Common myeloid progenitor, CD34-positive (primary cell): Measurements from ENCODE around the gene SORBS1.

Source experiments
- CTCF ChIA-PET: fragments of 350-600 bp; sonication (Branson Sonifier 250); formaldehyde crosslinking; loops from one replicate; lab custom pipeline; 2021; ENCODE audit warnings: antibody characterized with exemption; lab: Charles Lee
- POLR2A ChIA-PET: fragments of 350-600 bp; sonication (Branson Sonifier 250); formaldehyde crosslinking; loops from one replicate; lab custom pipeline; 2021; ENCODE audit warnings: antibody characterized with exemption; lab: Charles Lee
- DNase-seq, 3 donors: peaks; one replicate each; pipeline versions ENCODE4 v3.0.0 to v3.0.0-alpha.2; 2013
- H3K27ac ChIP-seq, 2 experiments: 1 replicate in 1 of 2; 2 replicates in 1 of 2; pipeline ENCODE4 v1.7.0; 2013; ENCODE audit warnings: inconsistent platforms in 2 of 2, low read length in 2 of 2, mild to moderate bottlenecking in 2 of 2, low read depth in 1 of 2, moderate library complexity in 1 of 2; ENCODE audit not compliant: severe bottlenecking in 2 of 2, insufficient read depth in 1 of 2, poor library complexity in 1 of 2
- H3K27me3 ChIP-seq, 5 experiments: replicated peaks in 2 of 5; 1 replicate in 3 of 5; 2 replicates in 2 of 5; pipeline versions ENCODE4 v1.6.1 to v1.7.0; 2013; ENCODE audit warnings: low read length in 4 of 5, mild to moderate bottlenecking in 2 of 5, moderate library complexity in 2 of 5, inconsistent platforms in 1 of 5; ENCODE audit not compliant: insufficient read depth in 5 of 5, control insufficient read depth in 4 of 5
- H3K36me3 ChIP-seq, 4 experiments: 1 replicate in 2 of 4; 2 replicates in 2 of 4; pipeline versions ENCODE4 v1.6.1 to v1.7.0; 2013; ENCODE audit warnings: low read length in 3 of 4, control low read depth in 1 of 4, mild to moderate bottlenecking in 1 of 4; ENCODE audit not compliant: control insufficient read depth in 4 of 4, insufficient read depth in 4 of 4
- H3K4me1 ChIP-seq, 4 experiments: 1 replicate in 3 of 4; 2 replicates in 1 of 4; pipeline versions ENCODE4 v1.6.1 to v1.7.1; 2013; ENCODE audit warnings: low read length in 3 of 4, mild to moderate bottlenecking in 3 of 4, control low read depth in 1 of 4, inconsistent platforms in 1 of 4, moderate library complexity in 1 of 4; ENCODE audit not compliant: control insufficient read depth in 4 of 4, insufficient read depth in 4 of 4; ENCODE audit errors: control extremely low read depth in 1 of 4
- H3K4me3 ChIP-seq, 7 experiments: 1 replicate in 4 of 7; 2 replicates in 3 of 7; pipeline versions ENCODE4 v1.5.1 to v1.7.0; 2013; ENCODE audit warnings: mild to moderate bottlenecking in 7 of 7, low read length in 6 of 7, moderate library complexity in 6 of 7, inconsistent platforms in 2 of 7, low read depth in 2 of 7, control low read depth in 1 of 7; ENCODE audit not compliant: insufficient read depth in 4 of 7, control insufficient read depth in 1 of 7; ENCODE audit errors: extremely low read depth in 1 of 7
- H3K9me3 ChIP-seq, 5 experiments: 1 replicate in 4 of 5; 2 replicates in 1 of 5; pipeline versions ENCODE4 v1.6.1 to v1.7.1; 2013; ENCODE audit warnings: low read length in 4 of 5, mild to moderate bottlenecking in 2 of 5, inconsistent platforms in 1 of 5, low read depth in 1 of 5, moderate library complexity in 1 of 5; ENCODE audit not compliant: control insufficient read depth in 4 of 5, insufficient read depth in 2 of 5; ENCODE audit errors: control extremely low read depth in 1 of 5
- WGBS: methylation state at CpG from one replicate; pipeline ENCODE4 v1.1.5; 2013; ENCODE audit not compliant: insufficient coverage; 5-methylcytosine and 5-hydroxymethylcytosine counted together

SORBS1 gene

DNA sequence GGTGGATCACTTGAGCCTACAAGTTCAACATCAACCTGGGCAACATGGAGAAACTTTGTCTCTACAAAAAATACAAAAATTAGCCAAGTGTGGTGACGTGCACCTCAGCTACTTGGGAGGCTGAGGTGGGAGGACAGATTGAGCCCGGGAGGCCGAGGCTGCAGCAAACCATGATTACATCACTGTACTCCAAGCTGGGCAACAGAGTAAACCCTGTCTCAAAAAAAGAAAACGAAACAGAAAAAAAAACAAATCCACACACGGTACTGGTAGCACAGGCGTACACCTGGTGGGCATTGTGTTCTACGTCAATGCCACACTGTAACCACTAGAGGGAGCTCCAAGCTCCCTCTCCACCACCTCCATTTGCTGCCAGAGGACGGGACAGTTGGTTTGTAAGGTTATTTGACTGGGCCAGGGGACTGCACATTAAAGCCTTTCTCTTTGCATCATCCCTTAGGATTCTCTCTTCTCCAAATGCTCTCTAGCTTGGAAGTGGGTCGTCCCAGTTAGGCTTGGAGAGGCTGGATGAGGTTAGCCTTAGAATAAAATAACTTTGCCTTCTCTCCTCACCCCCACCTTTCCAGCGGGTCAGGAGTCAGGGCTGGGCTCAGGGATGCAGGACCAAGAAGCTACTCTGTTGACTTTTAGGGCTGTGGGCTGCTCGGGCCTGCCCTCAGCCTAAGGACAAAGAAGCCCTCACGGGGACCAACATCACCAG lies 130.8 kb downstream of the SORBS1 start:
- ChIA-PET POLR2A (interaction anchor here (0.6 kb wide), 1 partner anchor 173 kb away, joined by 3 read pairs; no protein-coding TSS in a partner anchor), CTCF (interaction anchor here (0.6 to 5.4 kb wide), 33 partner anchors 10 to 440 kb away, joined by 3 to 93 read pairs (median 4); no protein-coding TSS in a partner anchor)
- Histone ChIP-seq H3K4me3 (no peak overlapping the region), H3K27me3 (no peaks in the 10 kb centered on the region), H3K4me1 (peaks cover 0 to 8% (median 1%) of the 10 kb centered on the region in 4 experiments), H3K9me3 (no peaks in the 10 kb centered on the region), H3K36me3 (no peaks in the 10 kb centered on the region), H3K27ac (no peak overlapping the region)
- WGBS: 63% methylated on average over 4 of the region's 12 CpGs
- peak; percentile 49 to 79 (median 76) for DNase-seq

DNA sequence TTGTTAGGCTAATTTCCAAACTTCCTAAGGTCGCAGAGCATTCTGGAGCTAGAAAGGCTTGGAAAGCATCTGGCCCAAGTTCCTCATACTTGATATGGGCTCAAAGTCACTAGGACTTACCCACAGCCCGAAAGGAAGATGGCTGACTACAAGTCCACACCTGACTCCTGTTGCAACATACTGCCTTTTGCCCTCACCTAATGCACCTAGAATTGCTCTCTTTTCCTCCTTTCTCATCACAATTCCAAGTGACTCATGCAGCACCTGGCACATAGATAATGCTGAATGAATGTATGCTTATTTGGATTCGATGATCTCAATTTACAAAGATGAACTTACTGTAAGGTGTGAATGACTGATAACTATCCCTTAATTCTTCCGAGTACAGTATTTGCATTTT lies 131.5 kb downstream of the SORBS1 start:
- Histone ChIP-seq H3K27ac (no peak overlapping the region), H3K9me3 (no peaks in the 10 kb centered on the region), H3K4me3 (no peak overlapping the region), H3K36me3 (no peaks in the 10 kb centered on the region), H3K4me1 (peaks cover 0 to 8% (median 1%) of the 10 kb centered on the region in 4 experiments), H3K27me3 (no peaks in the 10 kb centered on the region)
- CTCF ChIA-PET: interaction anchor here (1.2 to 5.4 kb wide), 19 partner anchors 9 to 203 kb away, joined by 3 to 93 read pairs (median 7); no protein-coding TSS in a partner anchor
- POLR2A ChIA-PET: no interaction called here
- no peak for DNase-seq
- 96% methylated on average over 3 of the region's 4 CpGs for WGBS

DNA sequence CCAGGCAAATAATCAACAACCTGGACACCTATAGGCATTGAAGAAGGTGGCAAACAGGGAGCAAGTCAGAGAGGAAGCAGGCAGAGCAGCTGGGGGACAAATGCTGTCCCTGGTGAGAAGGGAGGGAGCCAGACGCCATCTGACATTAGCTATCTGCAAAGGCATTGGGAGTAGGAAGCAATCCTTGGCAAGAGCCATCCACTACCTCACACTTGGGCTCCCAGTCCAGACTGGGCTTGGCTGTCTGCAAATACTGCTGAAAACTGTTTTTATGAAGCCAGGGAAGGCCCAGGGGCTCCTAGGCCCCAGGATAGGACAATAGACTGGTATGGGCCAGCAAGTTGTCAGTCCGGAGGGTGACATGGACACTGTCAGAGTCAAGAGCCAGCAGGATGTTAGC lies 132.5 kb downstream of the SORBS1 start:
- Histone ChIP-seq H3K4me1 (peaks cover 0 to 8% (median 1%) of the 10 kb centered on the region in 4 experiments), H3K27ac (no peak overlapping the region), H3K27me3 (no peaks in the 10 kb centered on the region), H3K36me3 (no peaks in the 10 kb centered on the region), H3K9me3 (no peaks in the 10 kb centered on the region), H3K4me3 (no peak overlapping the region)
- CTCF ChIA-PET: interaction anchor here (1.1 to 5.4 kb wide), 7 partner anchors 8 to 180 kb away, joined by 3 to 93 read pairs (median 22); no protein-coding TSS in a partner anchor
- POLR2A ChIA-PET: no interaction called here
- WGBS: 100% methylated on average over 2 of the region's 2 CpGs
- DNase-seq: no peak

DNA sequence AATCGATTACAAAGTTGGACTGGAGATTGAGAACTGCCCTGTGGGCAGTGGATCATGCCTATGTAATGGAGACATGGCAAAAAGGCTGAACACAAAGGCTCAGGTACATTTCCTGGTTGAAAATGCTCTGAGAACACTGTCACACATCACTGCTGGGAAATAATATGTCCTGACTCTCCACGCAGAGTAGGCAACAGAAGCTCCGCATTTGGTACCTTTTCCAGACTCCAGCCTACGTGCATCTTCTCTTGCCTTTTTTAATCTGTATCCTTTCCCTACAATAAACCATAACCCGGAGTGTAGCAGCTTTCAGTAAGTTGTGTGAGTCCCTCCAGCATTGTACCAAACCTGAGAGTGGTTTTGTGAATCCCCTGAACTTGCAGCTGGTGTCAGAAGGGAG lies 134.7 kb downstream of the SORBS1 start:
- Histone ChIP-seq H3K4me1 (peaks cover 0 to 8% (median 1%) of the 10 kb centered on the region in 4 experiments), H3K27ac (no peak overlapping the region), H3K9me3 (no peaks in the 10 kb centered on the region), H3K27me3 (no peaks in the 10 kb centered on the region), H3K4me3 (no peak overlapping the region), H3K36me3 (no peaks in the 10 kb centered on the region)
- no peak for DNase-seq
- 97% methylated on average over 3 of the region's 5 CpGs for WGBS
- POLR2A ChIA-PET: no interaction called here
- CTCF ChIA-PET: interaction anchor here (1.4 to 2.5 kb wide), 6 partner anchors 12 to 178 kb away, joined by 4 to 18 read pairs (median 9); no protein-coding TSS in a partner anchor

DNA sequence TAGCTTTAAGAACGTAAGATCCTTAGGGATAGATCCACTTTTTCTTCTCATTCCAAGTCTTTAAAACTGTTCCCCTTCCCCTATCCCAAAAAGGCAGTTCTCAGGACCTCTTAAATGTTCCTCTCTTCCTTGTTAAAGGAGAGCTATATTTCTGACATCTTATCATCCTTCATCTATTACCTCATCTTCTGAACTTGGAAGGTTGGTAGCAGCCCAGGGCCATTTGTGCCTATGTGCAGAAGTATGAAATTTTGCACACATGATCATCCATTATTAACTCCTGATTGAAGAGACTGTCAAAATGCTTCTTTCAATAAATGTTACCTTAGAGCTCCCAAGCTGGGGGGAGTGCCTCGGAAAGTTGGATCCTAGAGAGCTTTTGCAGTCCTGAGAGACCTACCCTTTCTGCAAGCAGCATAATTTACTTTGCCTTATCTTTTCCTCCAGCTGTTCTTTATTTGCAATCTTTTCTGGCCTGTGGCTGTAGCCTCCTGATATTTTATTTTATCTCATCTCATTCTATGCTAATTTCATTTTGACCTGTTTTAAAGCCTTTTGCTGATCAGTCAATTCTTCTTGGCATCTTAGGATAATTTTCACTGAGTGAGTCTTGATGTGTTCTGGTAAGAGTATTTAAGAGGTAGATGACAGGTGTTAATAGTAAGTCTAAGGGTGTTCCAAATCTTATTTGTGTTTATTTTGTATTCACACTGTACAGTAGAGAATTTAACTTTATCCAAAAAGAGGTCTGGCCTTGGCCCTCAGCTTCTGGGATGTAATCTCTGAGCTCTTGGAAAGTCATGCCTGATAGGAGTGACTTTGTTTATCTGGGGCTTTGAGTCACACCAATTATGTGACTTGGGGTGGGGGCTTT lies 135.3 kb downstream of the SORBS1 start:
- DNase-seq: peak; percentile 19 to 62 (median 42)
- ChIA-PET POLR2A (no interaction called here), CTCF (interaction anchor here (0.6 to 2.5 kb wide), 8 partner anchors 13 to 179 kb away, joined by 3 to 18 read pairs (median 7); no protein-coding TSS in a partner anchor)
- Histone ChIP-seq H3K9me3 (no peaks in the 10 kb centered on the region), H3K4me1 (peaks cover 0 to 8% (median 1%) of the 10 kb centered on the region in 4 experiments), H3K27ac (no peak overlapping the region), H3K36me3 (no peaks in the 10 kb centered on the region), H3K4me3 (no peak overlapping the region), H3K27me3 (peaks cover 0 to 1% (median 0%) of the 10 kb centered on the region in 5 experiments)
- WGBS: 58% methylated on average over 2 of the region's 2 CpGs

DNA sequence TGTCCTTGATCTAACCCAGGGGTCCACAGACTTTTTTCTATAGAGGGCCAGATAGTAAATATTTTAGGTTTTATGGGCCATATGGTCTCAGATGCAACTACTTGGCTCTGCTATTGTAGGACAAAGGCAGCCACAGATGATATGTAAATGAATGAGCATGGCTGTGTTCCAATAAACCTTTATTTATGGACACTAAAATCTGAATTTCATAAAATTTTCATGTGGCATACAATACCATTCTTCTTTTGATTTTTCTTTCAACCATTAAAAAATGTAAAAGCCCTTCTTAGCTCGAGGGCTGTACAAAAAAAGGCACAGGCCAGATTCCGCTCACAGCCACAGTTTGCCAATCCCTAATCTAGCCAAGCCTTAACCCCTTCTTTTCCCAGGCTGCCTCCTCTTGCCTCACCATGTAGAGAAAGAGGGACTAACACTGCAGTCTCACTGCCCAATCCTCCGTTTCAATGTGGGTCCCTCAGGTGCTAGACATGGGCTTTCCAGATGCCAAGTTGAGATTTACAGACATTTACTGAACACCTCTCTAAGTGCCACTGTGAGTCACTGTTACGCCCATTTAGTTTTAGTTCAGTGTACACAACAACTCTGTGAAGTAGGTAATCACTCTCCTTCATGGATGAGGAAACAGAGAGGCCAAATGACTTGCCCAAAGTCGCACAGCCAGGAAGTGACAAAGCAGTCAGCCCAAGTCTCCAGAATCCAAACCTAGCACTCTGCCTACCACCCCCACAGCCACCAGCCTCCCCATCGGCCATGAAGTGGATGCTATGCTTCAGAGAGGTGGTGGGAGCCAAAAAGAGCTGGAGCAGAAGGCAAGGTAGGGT lies 137.8 kb downstream of the SORBS1 start:
- Histone ChIP-seq H3K27me3 (peaks cover 0 to 3% (median 0%) of the 10 kb centered on the region in 5 experiments), H3K27ac (no peak overlapping the region), H3K36me3 (no peaks in the 10 kb centered on the region), H3K4me1 (peaks cover 0 to 8% (median 1%) of the 10 kb centered on the region in 4 experiments), H3K9me3 (no peaks in the 10 kb centered on the region), H3K4me3 (no peak overlapping the region)
- POLR2A ChIA-PET: no interaction called here
- 98% methylated on average over 4 of the region's 6 CpGs for WGBS
- DNase-seq: no peak
- CTCF ChIA-PET: interaction anchor here (0.6 to 1.1 kb wide), 4 partner anchors 25 to 1566 kb away, joined by 3 read pairs; no protein-coding TSS in a partner anchor
